Brain microvascular endothelial cell (primary cell): Measurements from ENCODE around the gene CARD10.
"Not testable (repeated sequence)": the region's sequence is repeated elsewhere in the genome, so short reads cannot be mapped to it uniquely, and the experiment has no call there.

Experiments
- DNase-seq: peaks from one replicate; pipeline ENCODE4 v3.0.0-alpha.2; 2020
- H3K27ac ChIP-seq: fragments of 250-450 bp; sonication (Bioruptor Pico); 2 replicates; pipeline ENCODE4 v1.5.1; 2020; ENCODE audit warnings: mild to moderate bottlenecking, moderate library complexity
- H3K27me3 ChIP-seq: fragments of 250-450 bp; sonication (Bioruptor Pico); replicated peaks from 2 replicates; pipeline ENCODE4 v1.5.1; 2020; ENCODE audit warnings: mild to moderate bottlenecking
- H3K36me3 ChIP-seq: fragments of 250-450 bp; sonication (Bioruptor Pico); replicated peaks from 2 replicates; pipeline ENCODE4 v1.5.1; 2020; ENCODE audit warnings: mild to moderate bottlenecking
- H3K4me3 ChIP-seq: 2 replicates; pipeline ENCODE4 v1.5.1; 2011; ENCODE audit warnings: low read depth, mild to moderate bottlenecking, control low read depth, low read length, moderate library complexity
- in situ Hi-C: cut with HindIII; loops from 2 replicates; pipeline ENCODE4 v1.10.0; 2017; ENCODE audit warnings: low sequenced_read_pairs, low pct_ligation_motif_present
- TF ChIP-seq, protein P1 (sequence below): IDR thresholded peaks from 2 replicates; pipeline ENCODE4 v1.5.1; 2011; ENCODE audit warnings: low read depth, mild to moderate bottlenecking, moderate library complexity, low read length, control low read depth, inconsistent platforms; ENCODE audit errors: missing control alignments

Gene CARD10

DNA sequence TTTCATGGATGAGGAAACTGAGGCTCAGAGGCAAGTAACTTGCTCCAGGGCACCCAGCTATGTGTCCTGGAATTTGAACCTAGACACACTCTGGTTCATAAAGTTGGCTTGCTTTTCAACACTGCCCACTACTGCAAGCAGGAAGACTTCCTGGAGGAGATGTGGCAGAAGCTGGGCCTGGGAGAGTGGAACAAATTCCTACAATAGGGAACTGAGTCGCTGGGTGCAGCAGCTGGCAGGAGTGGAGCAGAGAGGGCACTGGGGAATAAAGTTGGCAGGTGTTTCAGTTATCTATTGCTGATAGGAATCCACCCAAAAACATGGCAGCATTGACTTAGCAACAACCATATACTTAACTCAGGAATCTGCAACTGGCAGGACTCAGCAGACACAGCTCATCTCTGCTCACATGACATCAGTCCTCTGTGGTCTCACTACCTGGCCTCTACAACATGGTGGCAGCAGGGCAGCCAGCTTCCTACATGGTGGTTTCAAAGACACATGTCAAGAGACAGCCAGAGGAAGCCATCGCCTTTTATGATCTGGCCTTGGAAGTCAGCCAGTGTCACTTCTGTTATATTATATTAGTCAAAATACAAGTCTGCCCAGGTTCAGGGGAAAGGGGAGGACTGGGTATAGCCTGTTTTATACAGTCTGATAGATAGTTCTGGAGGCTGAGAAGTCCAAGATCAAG lies 10.6 kb upstream of the CARD10 start:
- in situ Hi-C loops, result no loop called here
- Histone ChIP-seq H3K27ac (no peak overlapping the region), H3K27me3 (no peaks in the 10 kb centered on the region), H3K4me3 (no peak overlapping the region), H3K36me3 (no peaks in the 10 kb centered on the region)
- no peak for DNase-seq
- TF ChIP-seq, protein P1, sequence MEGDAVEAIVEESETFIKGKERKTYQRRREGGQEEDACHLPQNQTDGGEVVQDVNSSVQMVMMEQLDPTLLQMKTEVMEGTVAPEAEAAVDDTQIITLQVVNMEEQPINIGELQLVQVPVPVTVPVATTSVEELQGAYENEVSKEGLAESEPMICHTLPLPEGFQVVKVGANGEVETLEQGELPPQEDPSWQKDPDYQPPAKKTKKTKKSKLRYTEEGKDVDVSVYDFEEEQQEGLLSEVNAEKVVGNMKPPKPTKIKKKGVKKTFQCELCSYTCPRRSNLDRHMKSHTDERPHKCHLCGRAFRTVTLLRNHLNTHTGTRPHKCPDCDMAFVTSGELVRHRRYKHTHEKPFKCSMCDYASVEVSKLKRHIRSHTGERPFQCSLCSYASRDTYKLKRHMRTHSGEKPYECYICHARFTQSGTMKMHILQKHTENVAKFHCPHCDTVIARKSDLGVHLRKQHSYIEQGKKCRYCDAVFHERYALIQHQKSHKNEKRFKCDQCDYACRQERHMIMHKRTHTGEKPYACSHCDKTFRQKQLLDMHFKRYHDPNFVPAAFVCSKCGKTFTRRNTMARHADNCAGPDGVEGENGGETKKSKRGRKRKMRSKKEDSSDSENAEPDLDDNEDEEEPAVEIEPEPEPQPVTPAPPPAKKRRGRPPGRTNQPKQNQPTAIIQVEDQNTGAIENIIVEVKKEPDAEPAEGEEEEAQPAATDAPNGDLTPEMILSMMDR, result no peak

DNA sequence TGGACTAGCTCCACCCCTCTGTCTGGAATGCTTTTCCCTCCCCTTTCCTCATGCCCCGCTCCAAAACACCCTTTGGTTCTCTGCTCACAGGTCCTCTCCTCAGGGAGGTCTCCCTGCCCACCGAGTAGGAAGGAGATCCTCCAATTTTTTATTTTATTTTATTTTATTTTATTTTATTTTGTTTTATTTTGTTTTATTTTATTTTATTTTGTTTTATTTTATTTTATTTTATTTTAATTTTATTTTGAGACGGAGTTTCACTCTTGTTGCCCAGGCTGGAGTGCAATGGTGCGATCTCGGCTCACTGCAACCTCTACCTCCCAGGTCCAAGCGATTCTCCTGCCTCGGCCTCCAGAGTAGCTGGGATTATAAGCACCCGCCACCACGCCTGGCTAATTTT lies 8.7 kb upstream of the CARD10 start:
- H3K4me3 ChIP-seq, DNase-seq, H3K27ac ChIP-seq, H3K36me3 ChIP-seq, in situ Hi-C loops, H3K27me3 ChIP-seq: not testable (repeated sequence)

GRCh38 chr22:37527081-37527752 lies 8.0 kb upstream of the CARD10 start:
- H3K36me3 ChIP-seq, H3K27ac ChIP-seq, in situ Hi-C loops, DNase-seq, H3K4me3 ChIP-seq, H3K27me3 ChIP-seq: not testable (repeated sequence)

- Histone ChIP-seq H3K4me3 (no peak overlapping the region), H3K27me3 (no peaks in the 10 kb centered on the region), H3K36me3 (no peaks in the 10 kb centered on the region), H3K27ac (peak overlapping the region; percentile 20)
- peak; percentile 41 for DNase-seq
- in situ Hi-C loops, result no loop called here
- TF ChIP-seq, protein P1, result no peak
Measured at GRCh38 chr22:37526376-37526775, 7.2 kb upstream of the CARD10 start.

DNA sequence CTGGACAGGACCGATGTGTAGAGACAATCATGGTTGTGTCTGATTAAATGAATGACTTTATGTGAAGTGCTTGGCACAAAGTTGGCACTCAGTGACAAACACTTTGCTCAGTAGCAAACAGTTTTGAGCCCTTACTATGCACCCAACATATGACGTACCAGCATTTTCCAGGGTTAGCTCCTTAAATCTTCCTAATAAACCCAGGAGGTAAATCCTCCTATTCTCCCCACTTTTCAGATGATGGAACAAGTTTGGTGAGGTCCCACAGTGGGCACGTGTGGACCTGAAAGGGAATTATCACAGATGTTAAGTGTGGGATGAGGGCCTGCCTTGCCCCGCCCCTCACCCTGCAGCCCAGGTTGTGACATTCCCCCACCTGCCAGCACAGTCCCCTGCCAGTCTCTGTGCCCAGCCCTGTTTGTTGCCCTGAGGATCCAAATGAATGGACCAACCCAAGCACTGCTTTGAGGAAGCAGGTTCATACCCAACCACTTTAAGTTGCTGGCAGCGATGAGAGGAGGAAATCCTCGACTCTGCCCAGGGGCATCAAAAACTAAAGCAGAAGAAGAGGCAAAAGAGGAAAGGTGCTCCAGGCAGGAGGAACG lies 6.6 kb upstream of the CARD10 start:
- no peak overlapping the region for H3K4me3 ChIP-seq
- no peaks in the 10 kb centered on the region for H3K27me3 ChIP-seq
- in situ Hi-C loops, result no loop called here
- peak overlapping the region; percentile 20 for H3K27ac ChIP-seq
- TF ChIP-seq, protein P1, result no peak
- H3K36me3 ChIP-seq, result no peaks in the 10 kb centered on the region
- DNase-seq, result no peak

DNA sequence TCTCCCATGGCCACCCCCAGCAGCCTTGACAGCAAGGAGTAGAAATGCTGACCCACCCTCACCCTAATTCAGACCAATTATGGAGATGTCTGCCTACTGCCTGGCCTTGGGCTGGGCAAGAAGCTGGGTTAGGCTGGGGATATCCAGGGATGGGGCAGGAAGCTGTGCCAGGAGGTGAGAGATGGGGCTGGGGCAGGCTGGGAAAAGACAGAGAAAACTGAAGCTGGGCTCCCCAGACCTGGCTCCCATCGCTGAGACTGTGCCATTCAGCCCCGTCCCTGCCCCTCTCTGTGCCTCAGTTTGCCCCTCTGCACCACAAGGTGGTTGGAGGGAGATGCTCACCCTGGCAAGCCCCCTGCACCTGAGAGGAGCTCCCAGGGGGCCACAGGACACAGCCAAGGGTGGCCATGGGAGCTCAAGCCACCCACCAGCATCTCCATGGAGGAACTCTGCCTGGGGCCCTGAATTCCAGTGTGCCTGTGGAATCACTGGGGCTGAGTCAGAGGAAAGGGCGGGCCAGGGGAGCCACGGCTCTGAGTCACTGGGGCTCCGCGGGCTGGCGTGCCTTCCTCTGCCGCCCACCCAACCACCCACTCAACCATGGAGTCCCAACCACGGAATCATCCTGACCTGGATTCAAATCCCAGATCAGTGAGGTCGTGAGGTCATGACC lies 6.0 kb upstream of the CARD10 start:
- no peaks in the 10 kb centered on the region for H3K36me3 ChIP-seq
- in situ Hi-C loops, result no loop called here
- peak; percentile 85 for DNase-seq
- TF ChIP-seq, protein P1, result no peak
- no peak overlapping the region for H3K4me3 ChIP-seq
- no peaks in the 10 kb centered on the region for H3K27me3 ChIP-seq
- peak overlapping the region; percentile 45 for H3K27ac ChIP-seq
